HepG2 (cell line): ENCODE data around the gene DNAJC10. TPM values are rescaled to one million over a fixed set of nuclear protein-coding genes. Genes with fewer than 3 reads are reported as not detected.

ENCODE experiments used
- ATM ChIP-seq: fragments of 450-650 bp; IDR thresholded peaks from 2 replicates; pipeline ENCODE4 v1.7.1; 2017; ENCODE audit warnings: mild to moderate bottlenecking, borderline replicate concordance
- DNMT1 ChIP-seq: sonication (generic); formaldehyde crosslinking; IDR thresholded peaks from 2 replicates; pipeline ENCODE4 v1.5.1; 2020; ENCODE audit warnings: mild to moderate bottlenecking, missing genetic modification reagents
- DNMT3B ChIP-seq: conservative IDR thresholded peaks from 2 replicates; pipeline ENCODE4 v1.6.1; 2016; ENCODE audit warnings: missing biosample characterization, control low read depth
- GATA4 ChIP-seq: sonication (generic); IDR thresholded peaks from 2 replicates; pipeline ENCODE4 v1.6.1; 2016; ENCODE audit warnings: antibody characterized with exemption, low read depth, borderline replicate concordance
- KLF13 ChIP-seq: sonication (generic); formaldehyde crosslinking; IDR thresholded peaks from 2 replicates; pipeline ENCODE4 v1.4.0; 2020; ENCODE audit warnings: mild to moderate bottlenecking, missing genetic modification reagents
- PPARG ChIP-seq: conservative IDR thresholded peaks from 2 replicates; pipeline ENCODE4 v1.6.1; 2016; ENCODE audit warnings: missing biosample characterization, missing genetic modification reagents
- SALL1 ChIP-seq: sonication (generic); formaldehyde crosslinking; IDR thresholded peaks from 2 replicates; pipeline ENCODE4 v1.8.0; 2022; ENCODE audit warnings: mild to moderate bottlenecking, missing genetic modification reagents
- SYNCRIP ChIP-seq: fragments of 200-400 bp; formaldehyde crosslinking; IDR thresholded peaks from 2 replicates; pipeline ENCODE4 v1.6.1; 2018; ENCODE audit warnings: mild to moderate bottlenecking, low read depth, low read length; ENCODE audit not compliant: insufficient read depth
- TARDBP ChIP-seq: sonication (generic); formaldehyde crosslinking; IDR thresholded peaks from 2 replicates; pipeline ENCODE4 v1.8.0; 2022; ENCODE audit warnings: mild to moderate bottlenecking, missing genetic modification reagents
- THYN1 ChIP-seq: sonication (generic); formaldehyde crosslinking; IDR thresholded peaks from 2 replicates; pipeline ENCODE4 v1.8.1; 2023; ENCODE audit warnings: low read depth, mild to moderate bottlenecking, moderate library complexity, missing genetic modification reagents, borderline replicate concordance
- ZMYM2 ChIP-seq: sonication (generic); formaldehyde crosslinking; IDR thresholded peaks from 2 replicates; pipeline ENCODE4 v1.8.0; 2022; ENCODE audit warnings: mild to moderate bottlenecking, missing genetic modification reagents
- ZNF274 ChIP-seq: sonication (generic); formaldehyde crosslinking; IDR thresholded peaks from 2 replicates; pipeline ENCODE4 v1.5.1; 2020; ENCODE audit warnings: mild to moderate bottlenecking, missing genetic modification reagents
- ZNF3 ChIP-seq: IDR thresholded peaks from 2 replicates; pipeline ENCODE4 v1.7.0; 2017; ENCODE audit warnings: inconsistent platforms
- ZNF317 ChIP-seq: sonication (generic); formaldehyde crosslinking; IDR thresholded peaks from 2 replicates; pipeline ENCODE4 v1.5.0; 2020; ENCODE audit warnings: mild to moderate bottlenecking, missing genetic modification reagents
- ZNF567 ChIP-seq: sonication (generic); formaldehyde crosslinking; IDR thresholded peaks from 2 replicates; pipeline ENCODE4 v1.8.1; 2023; ENCODE audit warnings: mild to moderate bottlenecking, missing genetic modification reagents, borderline replicate concordance
- ZNF678 ChIP-seq: sonication (generic); formaldehyde crosslinking; IDR thresholded peaks from 2 replicates; pipeline ENCODE4 v1.4.0; 2020; ENCODE audit warnings: mild to moderate bottlenecking, missing genetic modification reagents
- ZNF710 ChIP-seq: sonication (generic); formaldehyde crosslinking; IDR thresholded peaks from 2 replicates; pipeline ENCODE4 v1.5.0; 2020; ENCODE audit warnings: mild to moderate bottlenecking, missing genetic modification reagents, borderline replicate concordance
- ZNF790 ChIP-seq: sonication (generic); formaldehyde crosslinking; IDR thresholded peaks from 2 replicates; pipeline ENCODE4 v1.8.0; 2022; ENCODE audit warnings: missing genetic modification reagents, mild to moderate bottlenecking, borderline replicate concordance
- polyA plus RNA-seq, 8 experiments: library from polyadenylated mRNA; depleted of rRNA in 3 of 8; stranded (reverse) in 7 of 8; unstranded in 1 of 8; fragments of >200 nt; fragmentation: Illumina TruSeq in 4 of 8; extraction: Trizol in 4 of 8; gene quantifications; 2 replicates each; pipeline versions ENCODE4 v1.2.1 to v1.2.3, GENCODE V29; 2011 to 2016; ENCODE audit warnings: low read depth in 4 of 8, missing spikeins in 1 of 8, mixed read lengths in 1 of 8; ENCODE audit not compliant: insufficient read depth in 1 of 8
- total RNA-seq, 5 experiments: library from RNA; depleted of rRNA; stranded (reverse); fragments of >200 nt; fragmentation: Illumina TruSeq; extraction: Trizol; gene quantifications; 2 replicates each; pipeline ENCODE4 v1.2.3, GENCODE V29; 2016; ENCODE audit warnings: low read depth in 1 of 5
- TF ChIP-seq, protein P1 (sequence below): sonication (generic); formaldehyde crosslinking; IDR thresholded peaks from 2 replicates; pipeline ENCODE4 v1.5.0; 2020; ENCODE audit warnings: missing genetic modification reagents, mild to moderate bottlenecking, borderline replicate concordance
- TF ChIP-seq, protein P2 (sequence below): sonication (generic); formaldehyde crosslinking; IDR thresholded peaks from 2 replicates; pipeline ENCODE4 v1.5.0; 2020; ENCODE audit warnings: missing genetic modification reagents, mild to moderate bottlenecking, borderline replicate concordance
- TF ChIP-seq, protein P3 (sequence below): sonication (generic); formaldehyde crosslinking; IDR thresholded peaks from 2 replicates; pipeline ENCODE4 v1.8.1; 2023; ENCODE audit warnings: mild to moderate bottlenecking, moderate library complexity, missing genetic modification reagents
- TF ChIP-seq, protein P4 (sequence below): sonication (generic); formaldehyde crosslinking; IDR thresholded peaks from 2 replicates; pipeline ENCODE4 v1.4.0; 2020; ENCODE audit warnings: missing genetic modification reagents
- TF ChIP-seq, protein P5 (sequence below): IDR thresholded peaks from 2 replicates; pipeline ENCODE4 v1.6.1; 2012; ENCODE audit warnings: inconsistent platforms

Gene DNAJC10
- total and polyA plus RNA-seq, 2 of the 13 experiments (the other 11 are each of a cell fraction or from before 2014, with no cell fraction given): 44.1 to 178 TPM

DNA sequence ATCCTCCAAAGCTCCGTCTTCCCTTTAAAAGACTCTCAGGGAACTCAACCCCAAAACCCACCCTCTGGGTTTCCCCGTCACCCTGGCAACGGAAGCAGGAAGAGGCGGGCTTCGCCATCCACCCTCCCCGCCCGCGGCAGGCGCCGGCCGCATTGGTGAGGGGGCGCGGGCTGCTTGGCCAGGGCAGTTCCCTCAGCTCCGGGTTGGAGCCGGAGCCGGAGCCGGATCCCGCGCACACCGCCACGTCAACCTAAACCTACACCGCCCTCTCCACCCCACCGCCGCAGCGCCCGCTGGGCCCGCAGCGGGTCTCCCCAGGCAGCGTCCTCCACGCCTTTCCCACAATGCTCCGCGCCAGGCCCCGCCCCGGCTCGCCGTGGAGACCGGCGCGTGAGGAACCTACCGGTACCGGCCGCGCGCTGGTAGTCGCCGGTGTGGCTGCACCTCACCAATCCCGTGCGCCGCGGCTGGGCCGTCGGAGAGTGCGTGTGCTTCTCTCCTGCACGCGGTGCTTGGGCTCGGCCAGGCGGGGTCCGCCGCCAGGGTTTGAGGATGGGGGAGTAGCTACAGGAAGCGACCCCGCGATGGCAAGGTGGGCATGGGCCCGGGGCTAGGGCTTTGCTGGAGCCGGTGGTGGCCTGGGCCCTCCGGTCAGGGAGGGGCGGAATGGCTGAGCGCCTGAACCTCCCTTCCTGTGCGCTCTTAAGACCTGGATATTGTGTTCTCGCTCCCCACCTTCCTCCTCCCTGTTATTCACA is at the start of gene DNAJC10 (continued):
- no peak for TF ChIP-seq SYNCRIP
- no peak for TF ChIP-seq ZMYM2
- TF ChIP-seq ATM: no peak
- TF ChIP-seq, protein P1, sequence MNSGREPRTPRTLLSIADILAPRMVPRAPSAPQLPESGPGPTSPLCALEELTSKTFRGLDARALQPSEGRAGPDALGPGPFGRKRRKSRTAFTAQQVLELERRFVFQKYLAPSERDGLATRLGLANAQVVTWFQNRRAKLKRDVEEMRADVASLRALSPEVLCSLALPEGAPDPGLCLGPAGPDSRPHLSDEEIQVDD (CRISPR knock-in tag): no peak
- peak; percentile 94; the same call in 1 of the 2 replicates for TF ChIP-seq DNMT1 (CRISPR knock-in tag)
- TF ChIP-seq PPARG (CRISPR knock-in tag): no peak
- TF ChIP-seq ZNF790: 0 out of 2 replicates have a peak, but pooled peaks have one; percentile 85
- peak; percentile 63; the same call in 1 of the 2 replicates for TF ChIP-seq DNMT3B (CRISPR knock-in tag)
- no peak; the same call in 1 of the 2 replicates for TF ChIP-seq GATA4
- TF ChIP-seq, protein P2, sequence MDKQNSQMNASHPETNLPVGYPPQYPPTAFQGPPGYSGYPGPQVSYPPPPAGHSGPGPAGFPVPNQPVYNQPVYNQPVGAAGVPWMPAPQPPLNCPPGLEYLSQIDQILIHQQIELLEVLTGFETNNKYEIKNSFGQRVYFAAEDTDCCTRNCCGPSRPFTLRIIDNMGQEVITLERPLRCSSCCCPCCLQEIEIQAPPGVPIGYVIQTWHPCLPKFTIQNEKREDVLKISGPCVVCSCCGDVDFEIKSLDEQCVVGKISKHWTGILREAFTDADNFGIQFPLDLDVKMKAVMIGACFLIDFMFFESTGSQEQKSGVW (CRISPR knock-in tag): no peak
- TF ChIP-seq ZNF710 (CRISPR knock-in tag): peak; percentile 87
- TF ChIP-seq, protein P3, sequence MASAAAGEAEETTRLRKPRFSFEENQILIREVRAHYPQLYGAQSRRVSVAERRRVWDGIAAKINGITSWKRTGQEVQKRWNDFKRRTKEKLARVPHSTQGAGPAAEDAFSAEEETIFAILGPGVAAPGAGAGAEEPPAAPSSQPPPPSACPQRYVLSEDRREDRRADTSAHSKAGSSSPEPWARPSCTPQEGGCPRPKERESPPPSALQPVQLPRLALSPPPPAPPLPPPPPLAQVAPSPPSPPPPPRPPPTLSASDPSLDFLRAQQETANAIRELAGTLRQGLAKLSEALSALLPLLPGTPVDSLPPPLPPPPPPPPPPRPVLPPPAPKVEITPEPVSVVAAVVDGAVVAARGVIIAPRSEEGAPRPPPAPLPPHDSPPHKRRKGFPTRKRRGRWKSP (CRISPR knock-in tag): peak; percentile 94
- TF ChIP-seq ZNF274 (CRISPR knock-in tag): peak; percentile 90
- peak; percentile 95 for TF ChIP-seq SALL1 (CRISPR knock-in tag)
- TF ChIP-seq THYN1: 0 out of 2 replicates have a peak, but pooled peaks have one; percentile 15
- TF ChIP-seq, protein P4, sequence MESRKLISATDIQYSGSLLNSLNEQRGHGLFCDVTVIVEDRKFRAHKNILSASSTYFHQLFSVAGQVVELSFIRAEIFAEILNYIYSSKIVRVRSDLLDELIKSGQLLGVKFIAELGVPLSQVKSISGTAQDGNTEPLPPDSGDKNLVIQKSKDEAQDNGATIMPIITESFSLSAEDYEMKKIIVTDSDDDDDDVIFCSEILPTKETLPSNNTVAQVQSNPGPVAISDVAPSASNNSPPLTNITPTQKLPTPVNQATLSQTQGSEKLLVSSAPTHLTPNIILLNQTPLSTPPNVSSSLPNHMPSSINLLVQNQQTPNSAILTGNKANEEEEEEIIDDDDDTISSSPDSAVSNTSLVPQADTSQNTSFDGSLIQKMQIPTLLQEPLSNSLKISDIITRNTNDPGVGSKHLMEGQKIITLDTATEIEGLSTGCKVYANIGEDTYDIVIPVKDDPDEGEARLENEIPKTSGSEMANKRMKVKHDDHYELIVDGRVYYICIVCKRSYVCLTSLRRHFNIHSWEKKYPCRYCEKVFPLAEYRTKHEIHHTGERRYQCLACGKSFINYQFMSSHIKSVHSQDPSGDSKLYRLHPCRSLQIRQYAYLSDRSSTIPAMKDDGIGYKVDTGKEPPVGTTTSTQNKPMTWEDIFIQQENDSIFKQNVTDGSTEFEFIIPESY (CRISPR knock-in tag): peak; percentile 15; the same call in 1 of the 2 replicates
- 0 out of 2 replicates have a peak, but pooled peaks have one; percentile 54 for TF ChIP-seq ZNF678 (CRISPR knock-in tag)
- TF ChIP-seq ZNF3: no peak
- TF ChIP-seq KLF13 (CRISPR knock-in tag): peak; percentile 90
- TF ChIP-seq ZNF317 (CRISPR knock-in tag): peak; percentile 82; the same call in 1 of the 2 replicates
- TF ChIP-seq TARDBP (CRISPR knock-in tag): no peak; the same call in 1 of the 2 replicates
- TF ChIP-seq ZNF567: 0 out of 2 replicates have a peak, but pooled peaks have one; percentile 80
- TF ChIP-seq, protein P5, sequence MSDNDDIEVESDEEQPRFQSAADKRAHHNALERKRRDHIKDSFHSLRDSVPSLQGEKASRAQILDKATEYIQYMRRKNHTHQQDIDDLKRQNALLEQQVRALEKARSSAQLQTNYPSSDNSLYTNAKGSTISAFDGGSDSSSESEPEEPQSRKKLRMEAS: peak; percentile 95
